ENCODE measurements around the gene CDK8. TPM values are rescaled to one million over a fixed set of nuclear protein-coding genes. Genes with fewer than 3 reads are reported as not detected.

CDK8 gene
- polyA plus RNA-seq, 3 donors, result 3.0 to 10.9 (median 3.3) TPM

GRCh38 chr13:26225896-26226617 is 27.9 kb upstream of the CDK8 start:
- Histone ChIP-seq H3K4me1 (ENCODE audit: control insufficient read depth in 1 of 2, insufficient read depth in 2 of 2, low read length in 2 of 2) (peaks cover 12 to 15% of the 10 kb centered on the region in 2 donors), H3K9ac (ENCODE audit: insufficient read depth, low read length, poor library complexity, severe bottlenecking) (no peak overlapping the region), H3K27ac (ENCODE audit: low read depth in 1 of 2, low read length in 2 of 2) (no peak overlapping the region), H3K4me2 (replicated peaks; ENCODE audit: extremely low read depth, low read length, poor library complexity, severe bottlenecking) (no peak overlapping the region), H3K9me3 (replicated peaks in 1 of 2; ENCODE audit: control insufficient read depth in 1 of 2, insufficient read depth in 1 of 2, low read length in 2 of 2) (no peaks in the 10 kb centered on the region), H3K27me3 (ENCODE audit: control insufficient read depth in 2 of 2, insufficient read depth in 2 of 2, low read length in 2 of 2) (no peaks in the 10 kb centered on the region), H3K36me3 (replicated peaks in 1 of 2; ENCODE audit: control insufficient read depth in 1 of 2, insufficient read depth in 2 of 2, low read length in 2 of 2) (no peaks in the 10 kb centered on the region), H3K4me3 (replicated peaks in 1 of 3; ENCODE audit: low read depth in 2 of 3, low read length in 3 of 3) (no peak overlapping the region), H4K20me1 (ENCODE audit: insufficient read depth, low read length) (no peaks in the 10 kb centered on the region), H2AFZ (ENCODE audit: insufficient read depth, low read depth, low read length, poor library complexity, severe bottlenecking) (no peak overlapping the region), H3K79me2 (ENCODE audit: insufficient read depth, low read length) (peaks cover 10% of the 10 kb centered on the region)
- Mint-ChIP-seq H3K27ac (no peak overlapping the region), H3K4me3 (no peak overlapping the region), H3K9me3 (no peaks in the 10 kb centered on the region), H3K36me3 (no peaks in the 10 kb centered on the region), H3K27me3 (ENCODE audit: low read depth in 3 of 3) (peaks cover 3 to 7% (median 5%) of the 10 kb centered on the region in 3 donors), H3K4me1 (peaks cover 16% of the 10 kb centered on the region)
- 97% methylated on average over 4 of the region's 7 CpGs for whole genome bisulfite sequencing (ENCODE audit: insufficient coverage)
- no peak for DNase-seq
- intact Hi-C loops (cut with micrococcal nuclease), result no loop called here
- TF ChIP-seq CTCF (IDR thresholded peaks at IDR 0.05), result no peak

GRCh38 chr13:26227166-26227971 is 26.6 kb upstream of the CDK8 start:
- no peaks in the 10 kb centered on the region for H3K9me3 ChIP-seq (replicated peaks in 1 of 2; ENCODE audit: control insufficient read depth in 1 of 2, insufficient read depth in 1 of 2, low read length in 2 of 2)
- DNase-seq, result no peak
- no peaks in the 10 kb centered on the region for H3K27me3 ChIP-seq (ENCODE audit: control insufficient read depth in 2 of 2, insufficient read depth in 2 of 2, low read length in 2 of 2)
- no peaks in the 10 kb centered on the region for H3K9me3 Mint-ChIP-seq
- intact Hi-C loops (cut with micrococcal nuclease), result no loop called here
- H3K27me3 Mint-ChIP-seq (ENCODE audit: low read depth in 3 of 3), result peaks cover 3 to 7% (median 5%) of the 10 kb centered on the region in 3 donors
- no peaks in the 10 kb centered on the region for H3K36me3 ChIP-seq (replicated peaks in 1 of 2; ENCODE audit: control insufficient read depth in 1 of 2, insufficient read depth in 2 of 2, low read length in 2 of 2)
- H2AFZ ChIP-seq (ENCODE audit: insufficient read depth, low read depth, low read length, poor library complexity, severe bottlenecking), result no peak overlapping the region
- peak overlapping the region in 1 of 7 donors; percentile 51 for H3K27ac Mint-ChIP-seq
- H3K4me3 ChIP-seq (replicated peaks in 1 of 3; ENCODE audit: low read depth in 2 of 3, low read length in 3 of 3), result no peak overlapping the region
- no peak overlapping the region for H3K4me3 Mint-ChIP-seq
- peaks cover 11% of the 10 kb centered on the region for H3K4me1 Mint-ChIP-seq
- H3K4me2 ChIP-seq (replicated peaks; ENCODE audit: extremely low read depth, low read length, poor library complexity, severe bottlenecking), result no peak overlapping the region
- no peaks in the 10 kb centered on the region for H3K36me3 Mint-ChIP-seq
- WGBS (ENCODE audit: insufficient coverage), result 86% methylated on average over 3 of the region's 6 CpGs
- H3K27ac ChIP-seq (ENCODE audit: low read depth in 1 of 2, low read length in 2 of 2), result no peak overlapping the region
- H3K79me2 ChIP-seq (ENCODE audit: insufficient read depth, low read length), result no peaks in the 10 kb centered on the region
- no peaks in the 10 kb centered on the region for H4K20me1 ChIP-seq (ENCODE audit: insufficient read depth, low read length)
- TF ChIP-seq CTCF (IDR thresholded peaks at IDR 0.05), result no peak
- H3K4me1 ChIP-seq (ENCODE audit: control insufficient read depth in 1 of 2, insufficient read depth in 2 of 2, low read length in 2 of 2), result peaks cover 9 to 11% of the 10 kb centered on the region in 2 donors
- no peak overlapping the region for H3K9ac ChIP-seq (ENCODE audit: insufficient read depth, low read length, poor library complexity, severe bottlenecking)
